ENCODE measurements around the gene DCDC2C. TPM values are rescaled to one million over a fixed set of nuclear protein-coding genes. Genes with fewer than 3 reads are reported as not detected.

DCDC2C gene
- total RNA-seq, 1 experiment from 2014 or later = not detected

- CTCF ChIA-PET = no interaction called here
Observed at GRCh38 chr2:3672861-3673678, 30.3 kb upstream of the DCDC2C start.

GRCh38 chr2:3674066-3674845 lies 29.1 kb upstream of the DCDC2C start:
- Histone ChIP-seq H2AFZ (no peak overlapping the region), H3K27ac (no peak overlapping the region), H4K20me1 (ENCODE audit: insufficient read depth) (no peaks in the 10 kb centered on the region), H3K4me3 (no peak overlapping the region), H3K27me3 (ENCODE audit: insufficient read depth, low read depth) (peaks cover 99% of the 10 kb centered on the region), H3K4me1 (replicated peaks; ENCODE audit: insufficient read depth) (no peaks in the 10 kb centered on the region), H3F3A (ENCODE audit: insufficient read depth, low read depth) (no peaks in the 10 kb centered on the region), H3K79me2 (ENCODE audit: low read depth) (no peaks in the 10 kb centered on the region), H3K9me3 (ENCODE audit: insufficient read depth, low read depth) (no peaks in the 10 kb centered on the region), H3K4me2 (no peak overlapping the region), H3K36me3 (ENCODE audit: low read depth) (no peaks in the 10 kb centered on the region), H3K9me2 (ENCODE audit: insufficient read depth) (no peaks in the 10 kb centered on the region)
- DNase-seq = no peak
- no TSS peak for BruUV-seq (replicated peaks)
- ChIA-PET POLR2A (ENCODE audit: unreplicated experiment) (no interaction called here), CTCF (no interaction called here)
- no peak for TF ChIP-seq EZH2 (IDR thresholded peaks at IDR 0.05; ENCODE audit: low read depth)
- intact Hi-C loops (cut with micrococcal nuclease; ENCODE audit: unreplicated experiment) = no loop called here

More at GRCh38 chr2:3672861-3673678, 30.3 kb upstream of the DCDC2C start:
- POLR2A ChIA-PET (ENCODE audit: unreplicated experiment) = no interaction called here
- Histone ChIP-seq H3K27me3 (ENCODE audit: insufficient read depth, low read depth) (peaks cover 98% of the 10 kb centered on the region), H3K36me3 (ENCODE audit: low read depth) (no peaks in the 10 kb centered on the region), H3K9me3 (ENCODE audit: insufficient read depth, low read depth) (no peaks in the 10 kb centered on the region), H3K79me2 (ENCODE audit: low read depth) (no peaks in the 10 kb centered on the region), H4K20me1 (ENCODE audit: insufficient read depth) (no peaks in the 10 kb centered on the region), H3K4me3 (no peak overlapping the region), H3K4me1 (replicated peaks; ENCODE audit: insufficient read depth) (no peaks in the 10 kb centered on the region), H3K9me2 (ENCODE audit: insufficient read depth) (no peaks in the 10 kb centered on the region), H2AFZ (no peak overlapping the region), H3K4me2 (no peak overlapping the region), H3K27ac (no peak overlapping the region), H3F3A (ENCODE audit: insufficient read depth, low read depth) (no peaks in the 10 kb centered on the region)
- intact Hi-C loops (cut with micrococcal nuclease; ENCODE audit: unreplicated experiment) = no loop called here
- BruUV-seq (replicated peaks) = no TSS peak
- TF ChIP-seq CTCF (conservative IDR thresholded peaks at IDR 0.05) = no peak
- no peak for TF ChIP-seq EZH2 (IDR thresholded peaks at IDR 0.05; ENCODE audit: low read depth)
- DNase-seq = no peak

GRCh38 chr2:3675687-3676086 lies 27.7 kb upstream of the DCDC2C start:
- no peak overlapping the region for H2AFZ ChIP-seq
- no peaks in the 10 kb centered on the region for H3K36me3 ChIP-seq (ENCODE audit: low read depth)
- no peak overlapping the region for H3K4me2 ChIP-seq
- H3K9me2 ChIP-seq (ENCODE audit: insufficient read depth) = no peaks in the 10 kb centered on the region
- no peak overlapping the region for H3K4me3 ChIP-seq
- no peaks in the 10 kb centered on the region for H3K4me1 ChIP-seq (replicated peaks; ENCODE audit: insufficient read depth)
- H3K27me3 ChIP-seq (ENCODE audit: insufficient read depth, low read depth) = peaks cover 99% of the 10 kb centered on the region
- no peaks in the 10 kb centered on the region for H3K79me2 ChIP-seq (ENCODE audit: low read depth)
- no peak overlapping the region for H3K27ac ChIP-seq
- intact Hi-C loops (cut with micrococcal nuclease; ENCODE audit: unreplicated experiment) = no loop called here
- no peaks in the 10 kb centered on the region for H3K9me3 ChIP-seq (ENCODE audit: insufficient read depth, low read depth)
- no peaks in the 10 kb centered on the region for H4K20me1 ChIP-seq (ENCODE audit: insufficient read depth)
- DNase-seq = no peak
- no TSS peak for BruUV-seq (replicated peaks)
- POLR2A ChIA-PET (ENCODE audit: unreplicated experiment) = no interaction called here
- H3F3A ChIP-seq (ENCODE audit: insufficient read depth, low read depth) = no peaks in the 10 kb centered on the region
- CTCF ChIA-PET = no interaction called here
- TF ChIP-seq CTCF (conservative IDR thresholded peaks at IDR 0.05) (no peak), EZH2 (IDR thresholded peaks at IDR 0.05; ENCODE audit: low read depth) (no peak)

Measured in PC-9 (cell line).